ENCODE measurements around the gene TTC21A.

Gene TTC21A

DNA sequence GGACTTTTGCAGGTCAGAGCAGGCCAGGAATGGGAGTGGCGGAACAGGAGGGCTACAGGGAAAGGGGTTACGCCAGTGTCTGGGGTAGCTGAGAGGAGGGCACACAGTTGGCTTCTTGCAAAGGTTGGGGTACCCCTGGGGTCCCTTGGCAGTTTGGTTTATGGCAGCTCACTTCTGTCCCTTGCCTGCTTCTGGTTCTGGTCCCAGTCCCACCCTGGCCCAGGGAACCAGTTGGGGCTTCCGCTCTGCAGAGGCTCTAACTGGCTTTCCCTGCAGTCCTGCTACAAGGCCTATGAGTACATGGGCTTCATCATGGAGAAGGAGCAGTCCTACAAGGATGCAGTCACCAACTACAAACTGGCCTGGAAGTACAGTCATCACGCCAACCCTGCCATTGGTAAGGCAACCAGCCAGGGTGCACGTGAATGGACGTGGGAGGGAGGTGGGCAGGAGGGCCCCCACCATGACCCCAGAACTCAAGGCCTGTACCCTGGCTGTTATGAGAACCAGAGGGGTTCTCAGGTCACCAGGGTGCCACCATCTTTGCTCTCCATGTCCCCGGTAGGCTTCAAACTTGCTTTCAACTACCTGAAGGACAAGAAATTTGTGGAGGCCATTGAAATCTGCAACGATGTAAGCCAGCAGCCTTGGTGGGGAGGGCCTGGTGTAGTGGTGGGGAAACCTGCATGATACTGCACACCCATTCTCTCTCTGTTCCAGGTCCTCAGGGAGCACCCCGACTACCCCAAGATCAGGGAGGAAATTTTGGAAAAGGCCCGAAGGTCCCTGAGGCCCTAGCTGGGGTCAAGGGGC, 30.7 kb downstream of the TTC21A start:
- DNase-seq: no peak

DNA sequence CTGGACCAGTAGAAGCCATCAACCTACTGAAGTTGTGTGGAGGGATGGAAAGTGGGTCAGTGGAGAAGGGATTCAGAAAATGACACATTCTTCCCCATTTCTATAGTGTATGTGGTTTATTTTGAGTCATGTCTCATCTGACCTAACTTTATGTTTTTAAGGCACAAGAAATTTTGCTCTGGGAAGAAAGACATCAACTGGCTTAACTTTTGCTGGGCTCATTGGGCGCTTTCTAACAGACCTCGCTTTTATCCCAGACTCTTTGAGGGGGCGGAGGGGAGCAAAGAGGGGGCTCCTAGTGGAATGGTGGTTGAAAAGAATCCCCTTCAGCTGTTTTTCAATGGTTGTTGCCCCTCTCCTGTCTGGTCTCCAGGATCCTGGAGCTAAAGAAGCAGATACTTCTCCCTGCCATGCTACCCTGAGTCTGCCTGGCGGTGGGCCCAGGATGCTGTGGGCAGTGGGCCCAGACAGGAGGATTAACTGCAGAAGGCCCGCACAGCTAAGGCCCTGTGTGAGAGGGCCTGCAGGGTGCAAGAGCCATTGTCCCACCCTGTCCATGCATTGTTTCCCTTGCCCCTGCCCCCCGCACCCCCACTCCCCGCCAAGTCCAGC, 31.4 kb downstream of the TTC21A start:
- DNase-seq: no peak

DNA sequence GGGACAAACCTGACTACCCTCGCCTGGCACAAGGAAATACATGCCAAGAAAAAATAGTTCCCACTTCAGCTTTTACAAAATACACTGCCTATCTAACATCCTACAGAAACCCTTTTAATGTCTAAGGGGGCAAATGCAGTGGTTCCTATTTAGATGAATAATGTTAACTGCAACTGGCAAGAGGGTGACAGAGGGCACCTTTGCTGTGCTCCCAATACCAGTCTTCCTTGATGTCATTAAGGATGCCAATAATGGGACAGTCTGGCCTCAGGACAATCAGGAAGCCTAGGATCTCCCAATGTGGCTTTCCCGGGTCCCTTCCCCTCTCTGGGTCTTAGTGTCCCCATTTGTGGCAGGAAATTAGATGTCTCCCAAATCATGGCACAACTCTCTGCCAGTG, 32.0 kb downstream of the TTC21A start:
- DNase-seq: no peak

DNA sequence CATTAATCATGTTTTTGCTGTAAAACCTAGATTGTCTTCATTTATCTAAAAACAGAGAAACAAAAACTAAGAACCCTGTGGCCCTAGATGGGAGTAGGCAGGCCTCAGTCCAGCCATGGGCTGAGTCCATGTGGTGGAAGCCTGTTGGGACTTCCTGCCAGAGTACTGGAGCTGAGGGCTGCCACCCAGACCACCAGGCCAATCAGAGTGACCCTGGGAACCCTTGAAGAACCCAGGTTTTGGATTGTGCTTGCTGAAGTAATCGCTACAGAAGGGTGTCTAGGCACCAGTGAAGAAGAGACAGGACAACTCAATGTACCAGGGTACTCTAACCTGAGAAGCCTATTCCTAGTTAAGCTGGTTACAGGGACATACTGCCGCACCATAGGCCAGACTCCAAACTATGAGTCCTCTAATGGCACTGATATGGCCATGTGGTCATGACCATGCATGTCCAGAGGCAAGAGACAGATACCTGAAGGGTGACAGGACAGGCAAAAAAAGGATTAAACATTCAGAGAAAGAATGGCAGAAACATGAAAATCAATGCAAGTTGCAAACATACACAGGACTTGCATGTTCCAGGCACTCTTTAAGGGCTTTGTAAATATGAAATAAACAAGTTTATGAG, 33.0 kb downstream of the TTC21A start:
- DNase-seq: no peak

DNA sequence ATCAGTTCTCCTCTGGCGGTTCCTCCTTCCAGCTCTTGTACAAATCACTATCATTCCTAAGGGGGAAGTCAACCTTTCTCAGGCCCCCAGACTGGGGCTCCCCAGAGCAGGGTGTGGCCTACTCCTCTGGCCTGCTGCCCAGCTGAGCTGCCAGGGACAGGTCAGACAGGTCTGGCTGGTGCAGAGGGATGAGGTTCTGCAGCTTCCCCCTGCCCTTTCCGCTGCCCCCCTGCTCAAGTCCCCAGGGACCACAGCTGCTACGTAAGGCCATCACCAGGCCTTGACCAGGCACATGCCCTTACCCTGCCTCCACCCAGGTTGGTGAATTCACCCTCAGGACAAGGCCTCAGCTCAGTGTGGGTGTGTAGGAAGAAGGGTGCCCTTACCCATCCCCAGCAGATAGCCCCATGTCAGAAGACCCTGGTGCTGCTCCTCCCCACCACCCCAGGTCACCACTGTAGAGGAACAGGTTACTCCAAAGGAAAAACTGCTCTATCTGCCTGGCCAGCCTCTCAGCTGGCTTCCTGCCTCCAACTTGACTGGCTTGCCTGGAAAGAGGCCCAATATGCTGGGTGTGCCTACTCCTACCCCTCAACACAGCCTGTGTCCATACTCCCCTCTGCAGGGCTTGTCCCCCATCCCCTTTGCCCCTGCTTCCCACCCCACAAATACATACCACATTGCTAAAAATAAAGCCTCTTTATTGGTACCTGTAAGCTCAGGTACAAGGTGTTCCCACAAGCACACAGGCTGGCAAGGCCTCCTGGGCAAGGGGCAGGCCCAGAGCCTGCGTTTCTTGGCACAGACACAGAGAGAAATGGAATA, 33.9 kb downstream of the TTC21A start:
- no peak for DNase-seq

DNA sequence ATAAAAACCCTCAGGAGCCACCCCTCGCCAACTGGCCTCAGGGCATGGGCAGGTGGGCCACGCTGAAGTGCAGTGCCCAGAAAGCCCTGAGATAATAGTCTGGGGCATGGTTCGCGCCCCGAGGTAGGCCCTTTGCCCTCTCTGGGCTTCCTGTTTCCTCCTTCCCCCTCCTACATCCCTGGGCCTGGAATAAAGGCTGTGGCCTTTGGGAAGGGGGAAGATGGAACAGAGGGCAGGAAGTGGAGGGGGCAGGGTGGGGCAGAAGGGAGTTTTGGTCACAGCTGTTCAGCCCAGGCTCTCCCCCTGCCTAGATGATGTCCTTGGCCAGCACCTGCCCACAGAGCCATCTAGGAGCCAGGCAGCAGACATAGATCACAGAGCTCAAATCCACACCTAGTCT, 34.6 kb downstream of the TTC21A start:
- DNase-seq: no peak

DNA sequence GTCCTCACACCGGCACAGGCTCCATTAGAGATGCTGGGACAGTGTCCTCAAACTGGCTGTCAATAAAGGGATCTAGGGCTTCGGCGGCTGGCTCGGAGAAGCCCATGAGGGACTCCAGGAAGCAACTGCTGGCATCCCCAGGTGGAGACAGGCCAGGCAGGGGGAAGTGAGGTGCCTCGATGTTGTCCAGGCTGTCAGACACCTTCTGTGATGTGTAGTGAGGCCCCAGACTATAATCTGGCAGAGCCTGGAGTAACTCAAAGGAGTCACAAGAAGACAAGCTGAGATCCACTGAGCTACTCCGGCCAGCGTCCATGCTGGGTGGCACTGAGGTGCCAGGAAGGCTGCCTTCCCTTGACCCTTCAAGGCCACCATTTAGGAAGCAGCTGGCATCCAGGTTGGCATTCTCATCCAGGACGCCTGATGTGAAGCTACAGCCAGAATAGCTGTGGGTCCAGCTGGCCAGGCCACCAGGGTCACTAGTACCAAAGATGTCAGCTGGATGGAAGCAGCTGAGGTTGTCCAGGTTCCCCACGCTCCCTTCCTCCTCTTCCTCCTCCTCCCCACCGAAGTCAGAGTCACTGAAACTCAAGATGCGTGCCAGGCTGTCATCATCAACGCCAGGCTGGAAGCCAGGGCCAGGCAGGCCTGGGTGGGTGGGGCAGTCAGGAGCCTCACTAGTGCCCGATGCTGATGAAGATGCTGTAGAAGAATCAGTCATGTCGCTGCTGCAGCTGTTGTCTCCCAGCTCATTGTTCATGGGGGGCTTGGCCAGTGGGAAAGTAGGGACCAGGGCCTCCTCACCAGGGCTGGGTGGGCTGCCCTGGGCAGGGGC, 35.8 kb downstream of the TTC21A start:
- DNase-seq: no peak

DNA sequence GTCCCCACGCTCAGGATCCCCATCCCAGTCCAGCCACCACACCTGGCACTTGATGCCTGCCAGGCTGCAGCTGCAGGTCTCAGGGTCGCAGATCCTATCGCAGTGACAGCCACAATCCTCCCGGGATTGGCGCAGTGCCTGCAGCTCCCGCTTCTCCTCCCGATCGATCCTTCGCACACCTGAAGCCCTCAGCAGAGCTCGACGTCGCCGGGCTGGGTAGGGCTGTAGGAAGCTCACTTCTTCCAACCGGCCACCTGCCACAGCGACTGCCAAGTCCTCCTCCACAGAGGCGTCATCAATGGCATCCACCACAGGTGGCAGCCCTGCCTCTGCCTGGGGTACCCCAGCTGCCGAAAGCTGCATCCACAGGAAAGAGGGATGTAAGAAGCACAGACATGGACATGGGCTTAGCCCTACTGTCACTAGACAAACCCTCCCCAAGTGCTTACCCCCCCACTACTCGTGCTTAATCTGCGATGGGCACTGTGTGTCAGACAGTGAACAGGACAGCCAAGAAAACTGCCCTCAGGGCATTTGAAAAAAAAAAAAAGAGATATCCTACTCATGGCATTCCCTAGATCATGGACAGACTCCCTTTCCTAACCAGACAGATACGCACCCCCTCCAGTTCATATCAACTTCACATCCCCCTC, 36.7 kb downstream of the TTC21A start:
- DNase-seq: no peak

DNA sequence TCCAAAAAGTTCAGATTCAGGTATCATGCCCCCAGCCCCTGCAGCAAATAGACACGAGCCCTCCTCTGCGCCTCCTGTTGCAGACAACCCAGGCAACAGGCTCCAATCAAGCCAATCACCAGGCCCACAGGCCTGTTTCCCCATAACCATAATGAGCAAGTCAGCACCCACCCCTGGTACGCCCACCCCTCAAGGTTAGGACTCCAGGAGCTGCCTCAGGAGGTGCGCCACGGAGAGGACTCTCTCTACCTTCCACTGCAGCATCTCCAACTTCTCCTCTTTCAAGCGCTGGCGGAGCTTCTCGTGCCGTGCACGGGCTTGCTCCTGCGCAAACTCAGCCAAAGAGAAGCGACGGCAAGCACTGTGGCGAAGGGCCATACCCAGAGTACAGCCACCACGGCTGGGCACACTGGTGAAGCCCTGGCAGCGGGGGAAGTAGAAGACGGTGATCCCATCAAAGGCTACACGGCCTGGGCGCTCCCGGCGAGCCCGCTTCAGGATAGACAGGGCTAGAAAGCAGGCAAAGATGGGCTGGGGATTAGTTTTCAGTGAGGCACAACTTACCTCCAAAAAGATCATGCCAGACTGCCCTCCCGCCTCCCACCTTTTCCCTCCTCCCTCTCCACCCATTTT, 37.4 kb downstream of the TTC21A start:
- DNase-seq: no peak

DNA sequence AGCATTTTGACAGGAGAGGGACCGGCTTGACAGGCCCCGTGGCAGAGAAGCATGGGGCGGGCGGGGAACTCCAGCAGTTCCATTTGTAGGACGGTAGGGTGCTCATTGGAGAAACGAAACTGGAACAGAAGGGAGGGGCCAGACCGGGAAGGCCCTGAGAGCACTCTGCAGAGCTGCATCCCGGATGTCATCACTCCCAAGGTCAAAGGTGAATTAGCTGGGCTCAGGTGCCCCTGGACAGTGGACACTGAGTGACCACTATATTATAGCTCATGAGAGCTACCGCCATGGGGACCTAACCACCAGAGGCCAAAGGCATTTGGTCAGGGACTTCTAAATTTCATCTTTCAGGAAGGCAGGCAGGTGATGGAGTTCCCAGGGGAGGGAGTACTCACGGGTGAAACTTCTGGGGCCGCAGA, 38.6 kb downstream of the TTC21A start:
- DNase-seq: no peak

DNA sequence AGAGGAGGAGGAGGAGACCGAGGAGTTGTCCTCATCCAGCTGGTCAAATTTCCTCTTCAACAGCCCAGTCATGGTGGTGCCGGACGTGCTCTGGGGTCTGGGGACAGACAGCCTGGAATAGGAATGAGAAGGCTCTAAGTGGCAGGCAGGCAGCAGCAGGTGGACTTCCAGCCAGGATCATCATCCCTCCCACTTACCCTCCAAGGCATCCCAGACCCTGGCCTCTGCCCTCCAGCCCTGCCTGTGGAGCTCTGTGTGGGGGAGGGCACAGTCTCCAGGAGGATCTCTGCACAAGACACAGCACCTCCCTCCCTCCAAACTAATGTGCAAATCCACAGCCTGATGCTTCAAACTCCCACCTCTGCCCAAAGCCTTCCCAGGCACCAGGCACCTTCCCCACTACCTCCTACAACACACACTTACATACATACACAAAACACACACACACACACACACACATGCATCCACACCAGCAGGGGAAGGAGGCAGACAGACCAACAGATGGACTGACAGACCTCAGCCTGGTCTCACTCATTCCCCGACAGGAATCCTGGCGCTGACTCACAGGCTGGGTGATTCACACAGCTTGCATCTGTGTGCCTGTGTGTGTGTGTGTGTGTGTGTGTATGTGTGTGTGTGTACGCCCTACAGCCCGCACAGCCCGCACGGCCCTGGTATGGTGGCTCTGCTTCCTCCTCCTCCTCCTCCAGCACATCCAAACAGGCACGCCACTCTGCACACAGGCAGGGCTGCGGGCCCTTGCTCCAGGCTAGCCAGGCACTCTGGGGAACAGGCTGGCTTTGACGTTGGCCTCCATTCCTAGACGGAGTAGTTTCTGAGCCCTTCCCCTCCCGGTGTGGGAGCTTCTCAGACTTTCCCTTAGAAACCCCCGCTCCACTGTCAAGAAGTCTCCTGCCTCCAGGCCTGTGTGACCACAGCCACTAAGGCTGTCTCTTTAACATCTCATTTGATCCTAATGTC, 39.4 kb downstream of the TTC21A start:
- DNase-seq: peak; percentile 62 to 64

DNA sequence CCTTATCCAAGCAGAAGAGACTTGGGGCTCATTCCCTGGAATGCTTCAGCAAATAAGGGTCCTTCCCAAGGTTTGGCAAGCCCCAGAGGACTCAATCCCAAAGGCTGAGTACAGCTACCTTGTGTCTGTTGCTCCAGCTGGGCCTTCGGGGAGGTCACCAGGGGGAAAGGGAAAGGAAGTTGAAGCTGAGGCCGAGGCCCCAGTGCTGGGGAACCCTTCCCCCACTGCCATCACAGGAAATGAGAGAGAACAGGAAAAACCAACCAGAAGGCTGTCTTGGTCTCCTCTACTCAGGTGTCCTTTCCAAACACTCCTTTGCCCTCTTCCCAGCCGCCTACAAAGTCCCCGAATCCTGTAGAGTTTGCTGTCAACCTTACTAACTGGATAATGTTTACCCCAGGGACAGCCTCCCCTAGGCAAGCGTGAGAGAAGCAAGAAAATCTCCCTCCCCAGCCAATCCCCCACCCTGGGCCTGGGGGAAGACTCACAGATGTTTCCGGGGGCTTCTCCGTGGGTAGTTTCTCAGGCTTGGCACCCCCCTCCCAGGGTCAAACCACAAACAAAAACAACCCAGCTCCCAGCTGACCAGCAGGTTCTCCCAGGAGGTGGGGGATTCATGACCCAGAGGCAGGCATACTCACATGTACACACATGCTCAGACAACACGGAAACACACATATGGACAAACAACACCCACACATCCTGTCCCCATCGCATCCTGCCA, 40.4 kb downstream of the TTC21A start:
- peak; percentile 52 to 62 for DNase-seq

DNA sequence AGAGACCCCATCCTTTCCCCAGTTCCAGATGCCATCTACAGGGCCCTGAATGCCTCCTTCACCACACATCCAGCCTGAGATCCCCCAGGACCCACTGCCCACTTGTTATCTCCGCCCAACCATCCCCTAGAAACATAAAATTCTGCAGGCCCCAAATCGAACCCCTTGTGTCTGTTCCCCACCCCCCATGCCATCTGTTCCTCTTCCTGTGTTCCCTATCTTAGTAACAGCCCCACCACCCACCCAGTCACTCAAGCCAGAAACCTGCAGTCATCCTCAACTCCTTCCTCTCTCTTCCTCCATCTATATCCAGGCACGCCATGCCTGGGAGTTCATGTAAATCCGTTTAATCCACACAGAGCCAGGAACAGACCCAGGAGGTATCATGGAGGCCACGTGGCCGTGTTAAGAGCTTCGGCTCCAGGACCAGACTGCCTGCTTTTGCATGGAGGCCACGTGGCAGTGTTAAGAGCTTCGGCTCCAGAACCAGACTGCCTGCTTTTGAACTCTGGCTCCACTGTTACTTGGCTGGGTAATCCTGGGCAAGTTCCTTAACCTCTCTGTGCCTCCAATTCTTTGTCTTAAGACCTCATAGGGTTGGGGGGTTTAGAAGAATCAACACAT, 41.1 kb downstream of the TTC21A start:
- no peak for DNase-seq

DNA sequence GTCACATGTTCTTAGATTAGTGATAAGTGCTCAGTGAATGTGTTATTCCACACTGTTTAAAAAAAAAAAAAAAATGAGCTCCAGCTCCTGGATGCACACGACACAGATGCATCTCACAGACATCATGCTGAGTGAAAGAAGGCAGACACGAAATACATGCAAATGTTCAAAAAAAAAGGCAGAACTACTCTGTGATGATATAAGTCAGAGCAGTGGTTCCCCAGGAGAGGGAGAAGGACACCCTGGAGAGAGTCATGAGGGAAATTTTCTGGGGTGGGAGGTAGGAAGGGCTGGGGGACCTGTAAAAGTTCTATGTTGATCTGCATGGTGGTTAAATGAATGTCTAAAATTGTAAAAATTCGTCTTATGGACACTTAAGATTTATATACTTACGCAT, 41.6 kb downstream of the TTC21A start:
- DNase-seq: no peak

DNA sequence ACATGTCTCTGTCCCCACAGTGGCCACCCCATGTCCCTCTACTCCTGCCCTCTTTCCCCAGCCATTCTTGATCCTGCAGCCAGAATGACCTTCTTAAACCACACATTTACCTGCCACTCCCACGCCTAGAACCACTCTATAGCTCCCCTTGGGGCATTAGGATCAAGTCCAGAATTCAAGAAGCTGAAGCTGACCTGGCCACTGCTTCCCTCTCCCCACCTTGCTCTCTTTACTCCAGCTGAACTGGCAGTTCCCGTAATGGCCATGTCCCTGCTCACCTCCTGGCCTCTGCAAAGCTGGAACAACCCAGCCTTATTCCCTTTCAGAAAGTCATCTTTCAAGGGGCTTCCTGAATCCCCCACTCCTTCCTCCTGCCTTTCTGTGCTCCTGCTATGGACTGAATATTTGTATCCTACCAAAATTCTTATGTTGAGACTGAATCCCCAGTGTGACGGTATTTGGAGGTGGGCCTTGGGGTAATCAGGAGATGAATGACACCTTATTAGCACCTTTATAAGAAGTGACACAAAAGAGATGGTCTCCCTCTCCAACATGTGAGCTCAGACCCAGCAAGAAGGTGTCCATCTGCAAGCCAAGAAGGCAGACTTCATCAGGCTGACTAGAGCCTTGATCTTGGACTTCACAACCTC, 42.1 kb downstream of the TTC21A start:
- DNase-seq: no peak

DNA sequence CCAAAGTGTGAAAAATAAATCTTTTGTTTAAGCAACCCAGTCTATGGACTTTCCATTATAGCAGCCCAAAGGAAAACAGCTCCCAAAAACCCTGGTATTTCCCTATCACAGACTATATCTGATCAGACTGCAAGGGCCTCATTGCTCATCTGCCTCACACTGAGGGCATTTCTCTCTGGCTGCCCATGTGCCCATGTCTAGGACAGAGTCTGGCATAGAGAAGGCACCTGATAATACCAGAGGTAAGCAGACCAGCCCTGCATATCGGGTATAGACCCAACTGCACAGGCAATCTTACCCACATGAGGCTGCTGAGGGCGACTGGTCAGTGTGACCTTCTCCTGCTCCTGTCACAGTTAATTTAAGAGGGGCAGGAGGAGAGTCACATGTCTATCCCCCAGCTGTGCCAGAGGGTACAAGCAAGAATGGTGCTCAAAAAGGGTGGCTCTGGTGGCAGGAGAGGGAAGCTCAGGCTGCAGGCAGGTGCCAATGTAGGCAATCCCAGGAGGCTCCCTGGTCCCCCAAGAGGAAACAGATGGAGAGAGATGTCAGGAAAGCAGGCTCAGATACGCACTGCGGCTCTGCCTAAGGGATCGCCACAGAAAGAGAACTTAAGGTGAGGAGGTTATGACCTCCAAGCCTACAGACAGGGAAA, 42.8 kb downstream of the TTC21A start:
- peak in 1 of 2 experiments; percentile 15 for DNase-seq

DNA sequence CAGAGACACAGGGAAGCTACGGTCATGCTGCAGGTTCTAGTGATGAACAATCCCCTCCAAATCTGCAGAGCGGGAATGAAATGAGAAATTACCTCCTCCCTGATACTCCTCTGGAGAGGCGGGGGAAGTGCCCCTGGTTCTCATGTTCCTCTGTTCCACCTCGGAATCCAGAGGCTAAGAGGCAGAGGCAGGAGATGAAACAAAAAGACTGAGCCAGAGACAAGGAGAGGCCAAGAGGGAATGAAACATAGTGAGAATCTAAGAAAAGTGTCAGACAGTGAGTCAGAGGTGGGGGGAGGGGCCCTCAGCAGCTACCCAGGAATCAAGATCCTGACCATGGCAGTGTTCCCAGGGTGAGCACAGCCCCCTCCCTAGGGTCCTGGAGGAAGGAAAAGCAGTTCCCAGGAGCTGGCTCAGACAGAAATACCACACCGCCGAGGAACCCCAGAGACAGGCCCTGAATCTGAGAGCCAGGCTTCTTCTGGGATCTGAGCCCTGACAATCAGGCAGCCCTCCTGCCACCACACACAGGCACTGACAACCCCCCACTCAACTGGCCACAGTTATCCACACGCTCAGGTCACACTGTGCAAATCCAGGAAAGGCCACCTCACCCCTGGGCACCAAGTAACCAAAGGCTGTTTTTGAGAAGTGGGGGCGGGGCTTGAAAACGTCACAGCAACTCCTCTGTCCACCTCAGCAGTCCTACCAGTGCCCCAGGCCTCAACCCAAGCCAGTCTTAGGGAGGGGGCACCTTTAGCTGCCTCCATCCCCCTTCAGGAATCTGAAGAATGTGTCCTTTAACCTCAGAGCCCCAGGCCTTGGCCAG, 43.5 kb downstream of the TTC21A start:
- DNase-seq: peak in 1 of 2 experiments; percentile 31
